ENCODE data around the gene RPP25L.

The RPP25L gene

GRCh38 chr9:34611811-34612787 is at the start of gene RPP25L:
Gene RPP25L, minus strand, starts transcription at chr9:34612097. Its CDS starts 801 bp downstream, at chr9:34611296.
- TF ChIP-seq CTCF (conservative IDR thresholded peaks at IDR 0.05; ENCODE audit: low read depth, low read length), result no peak
- peak within 1 kb of the TSS; percentile 88 for H3K4me3 ChIP-seq (ENCODE audit: low read length)
- DNase-seq (ENCODE audit: low read depth), result no peak

GRCh38 chr9:34659592-34660253 is 47.8 kb upstream of the RPP25L start:
- no peak overlapping the region for H3K4me3 ChIP-seq (ENCODE audit: low read length)
- TF ChIP-seq CTCF (conservative IDR thresholded peaks at IDR 0.05; ENCODE audit: low read depth, low read length), result no peak
- no peak for DNase-seq (ENCODE audit: low read depth)

- no peak for TF ChIP-seq CTCF (conservative IDR thresholded peaks at IDR 0.05; ENCODE audit: low read depth, low read length)
- H3K4me3 ChIP-seq (ENCODE audit: low read length), result no peak overlapping the region
- no peak for DNase-seq (ENCODE audit: low read depth)
Measured at GRCh38 chr9:34658461-34658860, 46.6 kb upstream of the RPP25L start.

GRCh38 chr9:34656992-34657391 is 45.1 kb upstream of the RPP25L start:
- no peak for DNase-seq (ENCODE audit: low read depth)
- no peak overlapping the region for H3K4me3 ChIP-seq (ENCODE audit: low read length)
- no peak for TF ChIP-seq CTCF (conservative IDR thresholded peaks at IDR 0.05; ENCODE audit: low read depth, low read length)

- no peak for TF ChIP-seq CTCF (conservative IDR thresholded peaks at IDR 0.05; ENCODE audit: low read depth, low read length)
- H3K4me3 ChIP-seq (ENCODE audit: low read length), result no peak overlapping the region
- no peak for DNase-seq (ENCODE audit: low read depth)
Measured at GRCh38 chr9:34655394-34655793, 43.5 kb upstream of the RPP25L start.

- no peak for TF ChIP-seq CTCF (conservative IDR thresholded peaks at IDR 0.05; ENCODE audit: low read depth, low read length)
- no peak for DNase-seq (ENCODE audit: low read depth)
- no peak overlapping the region for H3K4me3 ChIP-seq (ENCODE audit: low read length)
Measured at GRCh38 chr9:34654323-34655051, 42.6 kb upstream of the RPP25L start.
